ENCODE results near the gene PNMT. TPM values are rescaled to one million over a fixed set of nuclear protein-coding genes. Genes with fewer than 3 reads are reported as not detected.

PNMT gene
- total and polyA plus RNA-seq, 2 of the 8 experiments (the other 6 are each of a cell fraction or from before 2014, with no cell fraction given): 5.6 to 10.9 TPM

GRCh38 chr17:39634384-39634871 lies 33.8 kb upstream of the PNMT start:
- no peak overlapping the region for H3K27ac ChIP-seq (ENCODE audit: low read depth, low read length)
- H2AK5ac ChIP-seq (ENCODE audit: low read depth, low read length): 0 out of 2 replicates have a peak overlapping the region, but pooled peaks have one; percentile 41
- CTCF ChIA-PET (ENCODE audit: partially characterized antibody): interaction anchor here (0.6 to 49.2 kb wide), 16 partner anchors 5 to 127 kb away, joined by 3 to 1885 read pairs (median 6); partner anchors contain the start of genes ERBB2, MIEN1, PGAP3 and PNMT
- H2BK12ac ChIP-seq (ENCODE audit: low read depth, low read length): peak overlapping the region; percentile 27; the same call in 1 of the 2 replicates
- DNase-seq (ENCODE audit: low read depth in 1 of 2, low spot score in 2 of 2) (no peak), FAIRE-seq (peak; percentile 80)
- no peak overlapping the region for H3K18ac ChIP-seq (ENCODE audit: extremely low read depth, low read length)
- H3K27me3 ChIP-seq (replicated peaks in 1 of 4; ENCODE audit: control insufficient read depth in 3 of 4, extremely low read depth in 1 of 4, insufficient read depth in 3 of 4, low read length in 3 of 4): 0 out of 7 replicates have a peak, but pooled peaks cover 0 to 3% (median 0%) of the 10 kb centered on the region in 4 experiments
- TF ChIP-seq CTBP2 (IDR thresholded peaks at IDR 0.05; ENCODE audit: borderline replicate concordance, insufficient read depth, insufficient read length, low read length) (no peak), CTCF (IDR thresholded peaks at IDR 0.05; ENCODE audit: control extremely low read depth in 1 of 3, insufficient read depth in 1 of 3, low read depth in 1 of 3, low read length in 3 of 3) (peak in 2 of 3 experiments; percentile 60 to 70; a peak in 3 of 4 replicates), RAD21 (IDR thresholded peaks at IDR 0.05 in 1 of 2, conservative IDR thresholded peaks at IDR 0.05 in 1 of 2; ENCODE audit: low read depth in 2 of 2, low read length in 2 of 2) (peak; percentile 37 to 47; a peak in 3 of 4 replicates)
- no peak overlapping the region for H4K5ac ChIP-seq (ENCODE audit: insufficient read length, low read depth, low read length)
- H3K4me1 ChIP-seq (replicated peaks in 1 of 4; ENCODE audit: control insufficient read depth in 3 of 4, insufficient read depth in 4 of 4, low read length in 3 of 4): peaks cover 15 to 47% (median 37%) of the 10 kb centered on the region in 4 experiments
- no peak overlapping the region for H2AFZ ChIP-seq (ENCODE audit: low read length)
- H3K9me3 ChIP-seq (ENCODE audit: insufficient read depth in 2 of 2, low read depth in 1 of 2, low read length in 1 of 2): no peaks in the 10 kb centered on the region
- no peak overlapping the region for H4K8ac ChIP-seq (ENCODE audit: extremely low read depth, insufficient read depth, low read length)
- H3K56ac ChIP-seq (replicated peaks; ENCODE audit: insufficient read length, low read depth, low read length): no peak overlapping the region
- WGBS, 2 experiments (ENCODE audit: extremely low coverage in 1 of 2, insufficient coverage in 1 of 2, insufficient read length in 1 of 2, insufficient replicate concordance in 2 of 2, low coverage in 1 of 2, low lambda C conversion rate in 2 of 2, missing lambda C conversion rate in 1 of 2): 40% methylated on average over 2 of the region's 2 CpGs; no CpG with 5 or more reads in 1 of the 2 experiments
- peak overlapping the region; percentile 46; the same call in 1 of the 2 replicates for H2BK5ac ChIP-seq (ENCODE audit: low read depth, low read length)
- H3K79me1 ChIP-seq (ENCODE audit: low read depth, low read length): peaks cover 6% of the 10 kb centered on the region
- H3K14ac ChIP-seq (ENCODE audit: insufficient read length): no peak overlapping the region
- H3K4me3 ChIP-seq (ENCODE audit: extremely low read depth in 1 of 4, insufficient read depth in 2 of 4, low read depth in 3 of 4, low read length in 4 of 4): no peak overlapping the region
- peak overlapping the region; percentile 48; the same call in 1 of the 2 replicates for H2BK15ac ChIP-seq (ENCODE audit: low read length)
- H4K20me1 ChIP-seq (replicated peaks in 1 of 2; ENCODE audit: control insufficient read depth in 1 of 2, insufficient read depth in 2 of 2, low read length in 2 of 2): peaks cover 0 to 5% of the 10 kb centered on the region in 2 experiments
- no peak overlapping the region for H2BK20ac ChIP-seq (ENCODE audit: low read length)
- no peak overlapping the region for H3K9ac ChIP-seq (replicated peaks in 1 of 4; ENCODE audit: extremely low read depth in 1 of 4, low read depth in 3 of 4, low read length in 3 of 4)
- no peaks in the 10 kb centered on the region for H3K36me3 ChIP-seq (ENCODE audit: control insufficient read depth in 2 of 4, insufficient read depth in 4 of 4, low read length in 3 of 4)
- H3K23ac ChIP-seq (ENCODE audit: insufficient read length): no peak overlapping the region
- H3K79me2 ChIP-seq (ENCODE audit: control insufficient read depth in 1 of 2, insufficient read depth in 2 of 2, low read length in 2 of 2): peaks cover 8 to 20% of the 10 kb centered on the region in 2 experiments
- no peak overlapping the region for H2BK120ac ChIP-seq (replicated peaks; ENCODE audit: low read depth, low read length)
- POLR2A ChIA-PET (ENCODE audit: partially characterized antibody): interaction anchor here (1.2 to 5.8 kb wide), 4 partner anchors 10 to 53 kb away, joined by 3 to 39 read pairs (median 5); partner anchors contain the start of gene PGAP3
- H3K4me2 ChIP-seq (ENCODE audit: insufficient read depth in 1 of 2, low read depth in 2 of 2, low read length in 2 of 2): no peak overlapping the region; a peak in 1 of 4 replicates
- H3K4ac ChIP-seq (replicated peaks; ENCODE audit: insufficient read length, low read depth, low read length): no peak overlapping the region
- H3K23me2 ChIP-seq (ENCODE audit: low read depth, low read length): peaks cover 8% of the 10 kb centered on the region; the same call in 1 of the 2 replicates
- H4K91ac ChIP-seq (replicated peaks; ENCODE audit: insufficient read length, low read length): no peak overlapping the region
